Neuronal stem cell (in vitro differentiated cells): ENCODE measurements around the gene PABPN1.

Experiments used
- DNase-seq: peaks from one replicate; pipeline ENCODE4 v3.0.0-alpha.2; 2013; ENCODE audit warnings: low spot score
- H2AFZ ChIP-seq: one replicate; pipeline ENCODE4 v1.6.1; 2013; ENCODE audit warnings: mild to moderate bottlenecking, low read length, inconsistent platforms
- H2AK5ac ChIP-seq: 2 replicates; pipeline ENCODE4 v1.6.1; 2013; ENCODE audit warnings: low read depth, mild to moderate bottlenecking, inconsistent platforms, low read length, moderate library complexity, mixed read lengths
- H2BK120ac ChIP-seq: 2 replicates; pipeline ENCODE4 v1.6.1; 2013; ENCODE audit warnings: low read depth, mild to moderate bottlenecking, inconsistent platforms, low read length, moderate library complexity, mixed read lengths
- H2BK12ac ChIP-seq: one replicate; pipeline ENCODE4 v1.6.1; 2013; ENCODE audit warnings: low read length, inconsistent platforms
- H2BK15ac ChIP-seq: 2 replicates; pipeline ENCODE4 v1.6.1; 2013; ENCODE audit warnings: mild to moderate bottlenecking, low read length, inconsistent platforms, mixed read lengths
- H2BK5ac ChIP-seq: one replicate; pipeline ENCODE4 v1.6.1; 2013; ENCODE audit warnings: inconsistent platforms, mild to moderate bottlenecking, low read length, moderate library complexity
- H3K14ac ChIP-seq: one replicate; pipeline ENCODE4 v1.6.1; 2013; ENCODE audit warnings: low read length, inconsistent platforms
- H3K18ac ChIP-seq: 2 replicates; pipeline ENCODE4 v1.6.1; 2013; ENCODE audit warnings: low read length, inconsistent platforms
- H3K23ac ChIP-seq: 2 replicates; pipeline ENCODE4 v1.6.1; 2013; ENCODE audit warnings: low read depth, mild to moderate bottlenecking, mixed read lengths, low read length, inconsistent platforms; ENCODE audit not compliant: poor library complexity
- H3K27ac ChIP-seq: replicated peaks from 3 replicates; pipeline ENCODE4 v1.5.1; 2013; ENCODE audit warnings: low read length, inconsistent platforms
- H3K27me3 ChIP-seq, 3 experiments: 2 replicates each; pipeline ENCODE4 v1.6.1; 2013; ENCODE audit warnings: low read length in 3 of 3, mild to moderate bottlenecking in 2 of 3, inconsistent platforms in 1 of 3, low read depth in 1 of 3, mixed read lengths in 1 of 3, moderate library complexity in 1 of 3; ENCODE audit not compliant: control insufficient read depth in 3 of 3, insufficient read depth in 3 of 3
- H3K36me3 ChIP-seq, 2 donors: replicated peaks in 1 of 2; 2 replicates each; pipeline ENCODE4 v1.6.1; 2013; ENCODE audit warnings: low read length in 2 of 2; ENCODE audit not compliant: control insufficient read depth in 2 of 2, insufficient read depth in 2 of 2
- H3K4ac ChIP-seq: 2 replicates; pipeline ENCODE4 v1.6.1; 2013; ENCODE audit warnings: inconsistent platforms, mild to moderate bottlenecking, low read length, moderate library complexity
- H3K4me1 ChIP-seq, 2 donors: 1 replicate in 1 of 2; 2 replicates in 1 of 2; pipeline ENCODE4 v1.6.1; 2013; ENCODE audit warnings: low read length in 2 of 2, low read depth in 1 of 2; ENCODE audit not compliant: control insufficient read depth in 2 of 2, insufficient read depth in 1 of 2
- H3K4me2 ChIP-seq: one replicate; pipeline ENCODE4 v1.6.1; 2013; ENCODE audit warnings: mild to moderate bottlenecking, low read length, inconsistent platforms; ENCODE audit not compliant: insufficient read depth, poor library complexity, severe bottlenecking
- H3K4me3 ChIP-seq, 2 donors: 2 replicates each; pipeline ENCODE4 v1.5.1; 2013; ENCODE audit warnings: low read length in 2 of 2, mild to moderate bottlenecking in 2 of 2, inconsistent platforms in 1 of 2, moderate library complexity in 1 of 2
- H3K79me1 ChIP-seq: one replicate; pipeline ENCODE4 v1.6.1; 2013; ENCODE audit warnings: low read depth, mild to moderate bottlenecking, inconsistent platforms, low read length, moderate library complexity
- H3K9ac ChIP-seq: one replicate; pipeline ENCODE4 v1.6.1; 2013; ENCODE audit warnings: mild to moderate bottlenecking, low read depth, low read length, inconsistent platforms; ENCODE audit not compliant: poor library complexity
- H3K9me3 ChIP-seq, 2 donors: replicated peaks in 1 of 2; 2 replicates each; pipeline versions ENCODE3 to v1.6.1; 2013; ENCODE audit warnings: low read length in 2 of 2, mild to moderate bottlenecking in 2 of 2, inconsistent platforms in 1 of 2, low read depth in 1 of 2, mixed read lengths in 1 of 2, moderate library complexity in 1 of 2; ENCODE audit not compliant: control insufficient read depth in 2 of 2, insufficient read depth in 1 of 2
- H4K8ac ChIP-seq: one replicate; pipeline ENCODE4 v1.6.1; 2013; ENCODE audit warnings: low read depth, mild to moderate bottlenecking, inconsistent platforms, low read length, moderate library complexity
- H4K91ac ChIP-seq: one replicate; pipeline ENCODE4 v1.6.1; 2013; ENCODE audit warnings: low read length, low read depth, mild to moderate bottlenecking, inconsistent platforms; ENCODE audit not compliant: poor library complexity
- WGBS, 2 donors: extraction: QIAGEN DNeasy Blood & Tissue Kit; methylation state at CpG; one replicate each; pipeline ENCODE4 v1.1.7; 2013; ENCODE audit warnings: missing lambda C conversion rate in 2 of 2, mixed read lengths in 1 of 2; ENCODE audit not compliant: insufficient read length in 2 of 2, insufficient replicate concordance in 1 of 2; ENCODE audit errors: extremely low coverage in 2 of 2; 5-methylcytosine and 5-hydroxymethylcytosine counted together

Gene PABPN1

DNA sequence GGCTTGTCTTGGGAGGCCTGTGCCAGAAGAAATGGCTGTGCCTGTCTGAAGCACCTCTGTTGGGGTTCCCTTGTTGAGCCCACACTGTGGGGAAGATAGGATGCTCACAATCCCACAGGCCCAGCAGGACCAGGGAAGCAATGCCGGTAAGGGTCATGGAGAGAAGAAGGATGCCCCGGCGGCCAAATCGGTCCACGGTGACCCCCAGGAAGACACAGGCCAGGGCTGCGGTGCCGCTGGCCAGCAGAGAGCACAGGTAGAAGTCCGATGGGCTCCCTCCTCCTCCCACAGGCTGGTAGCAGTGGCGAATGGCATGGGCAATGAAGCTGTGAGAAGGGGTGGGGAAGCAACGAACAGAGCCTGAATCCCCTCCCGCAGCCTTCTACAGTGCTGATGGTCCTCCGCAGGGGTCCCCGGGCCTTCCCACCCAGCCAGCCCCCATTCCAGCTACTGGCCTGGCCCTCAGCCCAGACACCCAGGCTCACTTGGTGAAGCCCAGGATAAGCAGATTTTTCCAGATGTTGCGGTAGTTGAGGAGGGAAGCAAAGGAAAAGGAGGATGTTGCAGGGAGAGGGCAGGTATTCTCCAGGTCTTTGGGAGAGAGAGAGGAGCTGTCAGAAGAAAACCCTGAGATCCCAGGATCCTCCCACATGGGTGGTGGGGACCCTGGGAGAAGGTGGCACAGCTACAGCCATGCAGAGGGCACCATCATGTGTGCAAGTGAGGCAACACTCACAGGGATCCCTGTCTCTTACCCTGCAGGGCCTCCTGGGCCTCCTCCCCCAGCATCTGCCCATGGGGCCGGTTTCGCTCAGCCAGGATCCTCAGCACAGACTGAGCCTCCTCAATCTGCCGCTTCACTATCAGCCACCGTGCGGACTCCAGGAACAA, 26.4 kb downstream of the PABPN1 start:
- no CpG with 5 or more reads among the region's 19 CpGs for WGBS, 2 donors
- Histone ChIP-seq H3K23ac (no peak overlapping the region), H3K9me3 (no peaks in the 10 kb centered on the region)

DNA sequence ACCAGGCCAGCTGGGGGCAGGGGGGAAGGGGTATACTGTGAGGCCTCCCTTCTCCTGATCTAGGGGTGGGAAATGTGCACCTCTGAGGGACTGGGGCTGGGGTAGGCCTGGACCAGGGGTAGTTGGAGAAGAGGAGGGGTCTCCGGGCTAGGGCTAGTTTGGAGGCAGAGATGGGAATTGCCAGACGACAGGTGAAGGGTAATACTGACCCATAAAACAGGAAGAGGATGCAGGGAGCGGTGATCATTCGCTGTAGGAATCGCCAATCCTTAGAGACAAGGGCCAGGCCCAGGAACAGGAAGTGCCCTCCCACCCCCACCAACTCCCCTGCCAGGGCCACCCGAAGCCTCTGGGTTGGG, 27.0 kb downstream of the PABPN1 start:
- DNase-seq = no peak
- WGBS, 2 donors = no CpG with 5 or more reads among the region's 6 CpGs

More for the DNA sequence above, 26.4 kb downstream of the PABPN1 start:
- Histone ChIP-seq H3K4me3 (no peak overlapping the region), H2BK12ac (no peak overlapping the region), H3K18ac (no peak overlapping the region), H2BK5ac (no peak overlapping the region), H2BK15ac (no peak overlapping the region), H3K4me2 (no peak overlapping the region), H2BK120ac (no peak overlapping the region), H2AFZ (no peak overlapping the region), H3K4ac (no peak overlapping the region), H3K36me3 (peaks cover 7 to 8% of the 10 kb centered on the region in 2 donors), H3K27ac (no peak overlapping the region), H2AK5ac (no peak overlapping the region), H4K8ac (no peak overlapping the region), H3K9ac (peak overlapping the region; percentile 40), H3K27me3 (peaks cover 0 to 3% (median 0%) of the 10 kb centered on the region in 3 experiments), H3K4me1 (peaks cover 0 to 4% of the 10 kb centered on the region in 2 donors), H4K91ac (no peak overlapping the region), H3K79me1 (no peaks in the 10 kb centered on the region), H3K14ac (peak overlapping the region; percentile 32)
- DNase-seq = no peak

DNA sequence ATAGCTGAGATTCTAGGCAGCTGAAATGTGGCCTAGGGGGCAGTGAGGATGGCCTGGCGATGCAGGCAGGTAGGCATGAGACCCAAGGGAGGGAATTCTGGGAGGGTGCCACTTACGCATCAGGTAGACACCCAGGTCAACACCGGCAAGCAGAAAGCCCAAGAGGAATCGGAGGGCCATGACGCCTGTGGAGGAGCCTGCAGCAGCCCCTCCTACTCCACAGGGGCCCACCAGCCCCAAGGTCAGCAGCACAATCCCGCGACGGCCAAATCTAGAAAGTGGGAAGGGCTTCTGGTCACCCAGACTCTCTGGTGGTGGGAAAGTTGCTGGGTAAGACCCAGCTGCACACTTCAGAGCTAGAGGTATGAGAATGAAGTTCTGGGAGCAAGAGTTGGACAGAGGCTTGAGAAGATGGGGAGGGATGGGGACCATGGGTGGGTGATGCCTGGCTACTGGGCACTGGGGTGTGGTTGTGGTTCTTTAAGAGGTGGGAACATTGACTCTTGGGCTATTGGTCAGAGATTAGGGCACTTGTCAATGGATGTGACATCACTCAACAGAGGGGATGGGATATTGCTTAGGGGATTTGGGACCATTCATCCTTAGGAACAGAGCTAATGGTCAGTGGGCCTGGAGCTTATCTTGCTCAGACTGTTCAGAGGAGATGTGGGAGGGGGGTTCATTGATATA, 28.0 kb downstream of the PABPN1 start:
- Histone ChIP-seq H3K23ac (no peak overlapping the region), H3K4me3 (no peak overlapping the region), H3K27me3 (peaks cover 0 to 3% (median 0%) of the 10 kb centered on the region in 3 experiments), H2BK5ac (no peak overlapping the region), H3K27ac (no peak overlapping the region), H3K9ac (peak overlapping the region; percentile 27), H3K18ac (no peak overlapping the region), H4K91ac (no peak overlapping the region), H3K4me2 (no peak overlapping the region), H3K9me3 (no peaks in the 10 kb centered on the region), H2AFZ (no peak overlapping the region), H3K4ac (no peak overlapping the region), H2BK15ac (no peak overlapping the region), H3K4me1 (peaks cover 0 to 9% of the 10 kb centered on the region in 2 donors), H3K79me1 (no peaks in the 10 kb centered on the region), H3K14ac (no peak overlapping the region), H2AK5ac (no peak overlapping the region), H4K8ac (no peak overlapping the region), H2BK12ac (no peak overlapping the region), H2BK120ac (no peak overlapping the region), H3K36me3 (peaks cover 7 to 8% of the 10 kb centered on the region in 2 donors)
- WGBS, 2 donors = no CpG with 5 or more reads among the region's 8 CpGs
- DNase-seq = no peak

More for the DNA sequence above, 27.0 kb downstream of the PABPN1 start:
- H3K4me2 ChIP-seq = no peak overlapping the region
- no peak overlapping the region for H2BK5ac ChIP-seq
- no peak overlapping the region for H3K23ac ChIP-seq
- H2BK12ac ChIP-seq = no peak overlapping the region
- no peak overlapping the region for H3K4me3 ChIP-seq
- no peak overlapping the region for H3K27ac ChIP-seq
- H3K4me1 ChIP-seq = peaks cover 0 to 7% of the 10 kb centered on the region in 2 donors
- H2AFZ ChIP-seq = no peak overlapping the region
- H3K79me1 ChIP-seq = no peaks in the 10 kb centered on the region
- H3K9ac ChIP-seq = no peak overlapping the region
- no peak overlapping the region for H2AK5ac ChIP-seq
- H2BK15ac ChIP-seq = no peak overlapping the region
- no peak overlapping the region for H3K18ac ChIP-seq
- H3K14ac ChIP-seq = no peak overlapping the region
- H4K8ac ChIP-seq = no peak overlapping the region
- no peak overlapping the region for H4K91ac ChIP-seq
- H2BK120ac ChIP-seq = no peak overlapping the region
- no peaks in the 10 kb centered on the region for H3K9me3 ChIP-seq
- H3K27me3 ChIP-seq = peaks cover 0 to 3% (median 0%) of the 10 kb centered on the region in 3 experiments
- no peak overlapping the region for H3K4ac ChIP-seq
- H3K36me3 ChIP-seq = peaks cover 7 to 8% of the 10 kb centered on the region in 2 donors
